Measurements from ENCODE around the gene BRD4.
"Not testable (repeated sequence)": the region's sequence is repeated elsewhere in the genome, so short reads cannot be mapped to it uniquely, and the experiment has no call there.

DNA sequence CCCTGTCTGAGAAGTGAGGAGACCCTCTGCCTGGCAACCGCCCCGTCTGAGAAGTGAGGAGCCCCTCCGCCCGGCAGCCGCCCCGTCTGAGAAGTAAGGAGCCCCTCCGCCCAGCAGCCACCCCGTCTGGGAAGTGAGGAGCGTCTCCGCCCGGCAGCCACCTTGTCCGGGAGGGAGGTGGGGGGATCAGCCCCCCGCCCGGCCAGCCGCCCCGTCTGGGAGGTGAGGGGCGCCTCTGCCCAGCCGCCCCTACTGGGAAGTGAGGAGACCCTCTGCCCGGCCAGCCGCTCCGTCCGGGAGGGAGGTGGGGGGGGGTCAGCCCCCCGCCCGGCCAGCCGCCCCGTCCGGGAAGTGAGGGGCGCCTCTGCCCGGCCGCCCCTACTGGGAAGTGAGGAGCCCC, 30.7 kb upstream of the BRD4 start:
- not testable (repeated sequence) for TF ChIP-seq POLR2AphosphoS5 (IDR thresholded peaks at IDR 0.05); POLR2A (IDR thresholded peaks at IDR 0.05); EP300 (IDR thresholded peaks at IDR 0.05; ENCODE audit: low read depth)
- TF ChIP-seq, protein P1, sequence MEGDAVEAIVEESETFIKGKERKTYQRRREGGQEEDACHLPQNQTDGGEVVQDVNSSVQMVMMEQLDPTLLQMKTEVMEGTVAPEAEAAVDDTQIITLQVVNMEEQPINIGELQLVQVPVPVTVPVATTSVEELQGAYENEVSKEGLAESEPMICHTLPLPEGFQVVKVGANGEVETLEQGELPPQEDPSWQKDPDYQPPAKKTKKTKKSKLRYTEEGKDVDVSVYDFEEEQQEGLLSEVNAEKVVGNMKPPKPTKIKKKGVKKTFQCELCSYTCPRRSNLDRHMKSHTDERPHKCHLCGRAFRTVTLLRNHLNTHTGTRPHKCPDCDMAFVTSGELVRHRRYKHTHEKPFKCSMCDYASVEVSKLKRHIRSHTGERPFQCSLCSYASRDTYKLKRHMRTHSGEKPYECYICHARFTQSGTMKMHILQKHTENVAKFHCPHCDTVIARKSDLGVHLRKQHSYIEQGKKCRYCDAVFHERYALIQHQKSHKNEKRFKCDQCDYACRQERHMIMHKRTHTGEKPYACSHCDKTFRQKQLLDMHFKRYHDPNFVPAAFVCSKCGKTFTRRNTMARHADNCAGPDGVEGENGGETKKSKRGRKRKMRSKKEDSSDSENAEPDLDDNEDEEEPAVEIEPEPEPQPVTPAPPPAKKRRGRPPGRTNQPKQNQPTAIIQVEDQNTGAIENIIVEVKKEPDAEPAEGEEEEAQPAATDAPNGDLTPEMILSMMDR (IDR thresholded peaks at IDR 0.05) = not testable (repeated sequence)
